A549 (cell line): ENCODE measurements around the gene SRGAP1.

Source experiments
- CTCF ChIP-seq: fragments of >200 bp; sonication (Bioruptor Twin); formaldehyde crosslinking; IDR thresholded peaks from 3 replicates; pipeline ENCODE4 v1.5.1; 2016
- RCOR1 ChIP-seq: fragments of 150-350 bp; IDR thresholded peaks from 2 replicates; pipeline ENCODE4 v1.6.1; 2014; ENCODE audit warnings: antibody characterized with exemption, low read length, low read depth
- REST ChIP-seq: fragments of 200-600 bp; sonication (generic); IDR thresholded peaks from 2 replicates; pipeline ENCODE4 v1.6.1; 2016; ENCODE audit warnings: antibody characterized with exemption, mild to moderate bottlenecking, moderate library complexity
- SMC3 ChIP-seq: fragments of >200 bp; sonication (Bioruptor Twin); formaldehyde crosslinking; IDR thresholded peaks from 3 replicates; pipeline ENCODE4 v1.6.1; 2018; ENCODE audit warnings: inconsistent platforms

- TF ChIP-seq CTCF (no peak), REST (no peak), RCOR1 (no peak), SMC3 (no peak)
Observed at GRCh38 chr12:64142382-64142781, 297.9 kb downstream of the SRGAP1 start.
